ENCODE results near the gene TPP1.

Gene TPP1

DNA sequence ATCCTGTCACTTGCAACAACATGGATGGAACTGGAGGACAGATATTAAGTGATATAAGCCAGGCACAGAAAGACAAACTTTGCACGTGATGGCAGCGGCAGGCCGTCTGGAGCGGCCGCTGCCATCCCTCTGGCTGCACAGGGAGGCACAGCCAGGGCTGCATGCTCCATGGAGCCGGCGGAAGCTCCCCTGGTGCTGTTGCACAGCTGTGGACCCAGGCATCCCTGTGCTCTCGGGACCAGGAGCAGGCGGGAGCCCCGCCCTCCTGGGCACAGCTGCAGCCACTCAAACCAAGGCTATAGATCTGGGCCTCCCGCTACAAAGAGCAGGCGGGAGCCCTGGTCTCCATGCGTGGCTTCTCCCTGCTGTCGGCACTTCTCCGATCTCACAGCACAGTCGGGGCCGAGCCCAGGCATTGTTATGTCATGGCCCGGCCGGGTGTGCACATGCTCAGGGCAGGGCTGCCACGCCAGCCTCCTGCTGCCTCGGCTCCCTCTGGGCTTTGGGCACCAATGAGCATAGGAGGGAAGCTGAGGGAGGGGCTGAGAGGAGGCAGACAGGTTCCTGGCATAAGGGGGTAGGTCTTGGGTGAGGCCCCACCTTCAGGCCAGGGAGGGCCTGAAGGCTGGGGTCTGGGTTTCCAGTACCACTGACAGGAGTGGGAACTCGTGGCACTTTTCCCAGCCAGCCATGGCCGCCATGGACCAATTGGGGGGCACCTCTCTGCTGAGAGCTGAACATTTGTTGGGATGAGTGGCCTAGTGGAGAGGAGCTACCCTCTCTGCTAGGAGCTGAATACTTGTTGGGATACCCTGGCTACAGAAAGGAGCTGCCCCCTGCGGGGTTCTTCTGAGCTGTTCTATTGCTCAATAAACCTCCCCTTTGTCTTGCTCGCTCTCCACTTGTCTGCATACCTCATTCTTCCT is 32.5 kb downstream of the TPP1 start:
- DNase-seq = no peak

DNA sequence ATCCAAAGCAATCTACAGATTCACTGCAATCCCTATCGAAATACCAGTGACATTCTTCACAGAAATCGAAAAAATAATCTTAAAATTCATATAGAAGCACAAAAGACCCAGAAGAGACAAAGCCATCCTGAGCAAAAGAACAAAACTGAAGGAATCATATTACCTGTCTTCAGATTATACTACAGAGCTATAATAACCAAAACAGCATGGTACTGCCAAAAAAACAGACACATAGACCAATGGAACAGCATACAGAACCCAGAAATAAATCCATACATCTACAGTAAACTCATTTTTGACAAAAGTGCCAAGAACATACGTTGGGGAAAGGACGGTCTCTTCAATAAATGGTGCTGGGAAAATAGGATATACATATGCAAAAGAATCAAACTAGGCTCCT is 34.7 kb downstream of the TPP1 start:
- no peak for DNase-seq

DNA sequence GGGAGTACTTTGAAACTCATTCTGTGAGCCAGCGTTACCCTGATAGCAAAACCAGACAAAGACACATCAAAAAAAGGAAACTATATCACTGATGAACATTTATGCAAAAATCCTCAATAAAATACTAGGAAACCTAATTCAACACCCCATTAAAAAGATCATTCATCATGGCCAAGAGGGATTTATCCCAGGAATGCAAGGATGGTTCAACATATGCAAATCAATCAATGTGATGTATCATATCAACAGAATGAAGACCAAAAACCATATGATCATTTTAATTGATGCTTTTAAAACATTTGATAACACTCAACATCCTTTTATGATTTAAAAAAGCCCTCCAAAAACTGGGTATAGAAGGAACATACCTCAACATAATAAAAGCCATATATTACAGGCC is 35.6 kb downstream of the TPP1 start:
- no peak for DNase-seq

- no peak for DNase-seq
Observed at GRCh38 chr11:6579681-6580080, 39.5 kb downstream of the TPP1 start.

DNA sequence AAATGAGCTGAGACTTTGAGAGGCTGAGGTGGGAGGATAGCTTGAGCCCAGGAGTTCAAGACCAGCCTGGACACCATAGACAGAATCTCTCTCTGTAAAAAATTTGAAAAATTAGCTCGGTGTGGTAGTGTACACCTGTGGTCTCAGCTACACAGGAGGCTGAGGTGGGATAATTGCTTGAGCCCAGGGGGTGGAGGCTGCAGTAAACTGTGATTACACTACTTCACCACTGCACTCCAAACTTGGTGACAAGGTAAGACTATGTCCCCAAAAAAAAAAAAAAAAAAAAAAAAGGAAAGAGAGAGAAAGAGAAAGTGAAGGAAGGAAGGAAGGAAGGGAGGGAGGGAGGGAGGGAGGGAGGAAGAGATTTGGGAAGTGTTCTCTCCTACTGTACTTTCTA is 41.1 kb downstream of the TPP1 start:
- DNase-seq = no peak

DNA sequence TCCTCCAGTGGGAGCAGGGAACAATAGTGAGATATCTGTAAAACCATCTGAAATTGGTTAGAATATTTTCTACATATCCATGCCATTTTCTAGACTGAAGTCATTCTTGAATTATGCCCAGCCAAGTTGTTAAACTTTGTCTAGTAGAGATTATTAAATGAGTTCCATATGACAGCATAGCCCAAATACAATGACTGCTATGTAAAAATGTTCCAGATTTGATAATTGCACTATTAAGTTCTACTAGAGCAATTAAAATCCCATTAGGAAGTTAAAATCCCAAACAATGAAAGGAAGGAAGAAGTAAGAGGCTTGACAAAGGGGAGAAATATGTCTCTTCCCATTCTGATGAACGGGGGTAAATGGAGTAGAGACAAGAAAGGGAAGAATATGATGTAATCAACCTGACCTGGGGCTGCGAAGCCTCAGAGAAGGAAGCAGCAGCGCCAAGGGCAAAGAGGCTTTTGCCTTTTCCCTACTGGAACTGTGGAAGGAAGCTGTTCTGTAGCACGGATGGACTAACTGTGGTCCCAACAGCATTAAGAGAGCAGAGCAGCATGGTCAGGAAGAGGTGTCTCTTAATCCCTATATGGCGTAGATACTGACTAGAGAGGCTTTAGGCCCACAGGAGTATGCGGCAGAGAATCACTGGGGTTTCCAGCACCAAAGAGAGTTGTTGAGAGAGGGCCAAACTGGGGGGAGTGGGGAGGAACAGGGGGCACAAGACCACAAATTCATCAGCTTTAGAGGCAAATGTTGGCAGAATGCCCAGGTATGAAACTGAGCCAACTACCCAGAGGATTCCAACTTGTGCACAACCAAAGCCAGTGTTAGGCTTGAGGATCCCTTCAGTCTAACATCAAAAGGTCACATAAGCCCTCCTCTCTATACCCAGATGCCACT is 42.5 kb downstream of the TPP1 start:
- peak; percentile 59 for DNase-seq

- no peak for DNase-seq
Observed at GRCh38 chr11:6574816-6575715, 44.2 kb downstream of the TPP1 start.

DNA sequence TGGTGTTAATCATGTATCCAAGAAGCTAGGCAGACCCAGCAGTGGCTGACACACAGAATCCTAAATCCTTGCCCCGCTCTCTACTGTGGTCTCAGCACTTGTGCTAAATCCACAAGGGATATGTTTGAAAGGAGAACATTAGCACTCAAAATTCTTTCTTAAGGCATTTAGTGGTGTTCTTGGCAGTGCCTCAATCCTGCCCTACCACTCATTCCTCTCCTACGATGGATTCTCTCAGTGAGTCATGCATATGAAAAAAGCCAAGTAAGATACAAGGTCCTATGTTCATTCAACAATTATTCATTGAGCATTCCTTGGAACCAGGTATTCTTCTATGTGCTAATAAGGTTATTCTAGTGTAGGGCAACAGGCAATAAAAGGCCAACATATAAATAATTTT is 47.0 kb downstream of the TPP1 start:
- DNase-seq = no peak

DNA sequence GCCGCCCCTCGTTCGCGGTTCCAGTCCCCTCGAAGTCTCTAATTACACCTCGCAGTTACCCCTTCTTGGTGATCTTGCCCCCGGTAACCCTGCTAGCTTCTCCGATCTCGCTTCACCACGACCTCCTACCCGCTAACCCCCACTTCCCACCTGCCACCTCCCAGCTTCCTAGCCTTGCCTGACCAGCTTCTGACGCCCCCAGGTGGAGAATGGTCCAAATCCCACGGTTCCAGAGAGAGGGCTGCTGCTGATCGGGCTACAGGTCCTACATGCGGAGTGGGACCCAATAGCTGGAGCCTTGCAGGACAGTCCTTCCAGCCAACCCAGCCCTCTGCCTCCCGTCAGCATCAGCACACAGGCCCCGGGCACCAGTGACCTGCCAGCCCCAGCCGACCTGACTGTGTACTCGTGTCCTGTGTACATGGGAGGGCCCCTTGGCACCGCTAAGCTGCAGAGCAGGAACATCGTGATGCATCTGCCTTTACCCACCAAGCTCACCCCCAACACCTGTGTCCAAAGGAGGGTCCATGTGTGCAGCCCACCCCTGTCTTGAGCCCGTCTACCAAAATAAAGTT is 47.7 kb downstream of the TPP1 start:
- no peak for DNase-seq

DNA sequence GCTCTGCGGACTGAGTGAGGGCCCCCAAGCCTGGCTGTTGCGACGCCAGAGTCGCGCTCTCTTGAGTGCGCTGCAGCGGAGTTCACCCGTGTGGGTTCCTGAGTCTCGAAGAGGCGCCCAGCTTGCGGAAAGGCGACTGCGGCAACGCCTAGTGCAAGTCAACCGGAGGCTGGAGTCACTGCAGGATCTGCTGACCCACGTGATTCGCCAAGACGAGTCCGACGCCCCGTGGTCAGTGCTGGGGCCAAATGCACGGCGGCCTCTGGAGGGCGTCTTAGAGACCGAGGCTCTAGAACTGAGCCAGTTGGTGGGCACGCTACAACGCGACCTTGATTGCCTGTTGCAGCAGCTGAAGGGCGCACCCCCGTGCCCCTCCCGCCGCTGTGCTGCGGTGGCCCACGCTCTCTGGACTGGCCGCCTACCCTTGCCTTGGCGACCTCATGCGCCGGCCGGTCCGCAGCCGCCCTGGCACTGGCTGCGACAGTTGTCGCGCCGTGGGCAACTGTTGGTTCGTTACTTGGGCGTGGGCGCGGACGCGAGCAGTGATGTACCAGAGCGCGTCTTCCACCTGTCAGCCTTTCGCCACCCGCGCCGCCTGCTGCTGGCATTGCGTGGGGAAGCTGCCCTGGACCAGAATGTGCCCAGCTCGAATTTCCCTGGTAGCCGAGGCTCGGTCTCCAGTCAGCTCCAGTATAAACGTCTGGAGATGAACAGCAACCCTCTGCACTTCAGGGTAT is 48.4 kb downstream of the TPP1 start:
- DNase-seq = no peak

GRCh38 chr11:6569706-6570105 is 49.5 kb downstream of the TPP1 start:
- DNase-seq = no peak

DNA sequence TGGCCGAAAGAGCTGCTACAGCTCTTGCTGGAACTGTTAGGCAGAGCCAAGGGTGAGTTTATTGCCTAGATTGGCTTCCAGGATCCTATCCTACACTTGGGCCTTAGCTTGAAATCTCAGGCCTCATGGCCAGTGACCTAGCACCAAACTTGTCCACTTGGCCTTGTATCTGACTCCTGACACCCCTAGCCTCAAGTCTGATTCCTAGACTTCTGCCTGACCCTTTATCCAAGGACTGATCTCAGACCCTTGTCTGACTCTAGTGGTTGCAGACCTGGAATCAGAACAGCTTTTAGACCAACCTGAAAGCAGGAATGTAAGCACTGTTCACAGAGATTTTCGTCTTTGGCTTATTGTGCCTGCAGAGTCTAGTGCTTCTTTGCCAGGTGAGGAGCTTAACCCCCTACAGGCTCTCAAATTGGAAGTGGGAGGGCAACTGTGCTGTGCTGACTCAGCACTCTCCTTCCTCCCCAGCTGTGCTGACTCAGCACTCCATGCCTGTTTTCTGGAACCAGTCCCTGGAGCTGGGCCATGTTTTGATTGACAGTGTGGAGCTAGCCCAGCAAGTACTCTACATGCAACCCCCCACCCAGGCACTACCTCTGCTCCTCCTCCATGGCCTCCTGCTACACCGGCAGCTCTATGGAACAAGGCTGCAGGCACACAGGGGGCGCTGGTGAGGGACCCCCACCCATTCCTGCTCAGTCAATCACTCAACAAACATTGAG is 50.9 kb downstream of the TPP1 start:
- no peak for DNase-seq

DNA sequence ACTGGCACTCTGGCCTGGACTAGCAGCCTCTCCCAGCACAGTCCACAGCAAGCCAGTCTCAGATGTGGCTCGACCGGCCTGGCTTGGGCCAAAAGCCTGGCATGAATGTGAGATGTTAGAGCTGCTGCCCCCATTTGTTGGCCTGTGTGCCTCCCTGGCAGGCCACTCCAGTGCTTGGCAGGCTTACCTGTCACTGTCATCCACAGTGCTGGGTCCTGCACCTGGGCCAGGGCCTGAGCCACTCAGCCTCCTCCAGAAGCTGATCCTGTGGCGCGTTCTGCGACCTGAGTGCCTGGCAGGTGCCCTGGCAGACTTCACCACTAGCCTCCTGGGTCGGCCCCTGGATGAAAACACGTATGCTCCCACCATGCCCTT is 51.9 kb downstream of the TPP1 start:
- no peak for DNase-seq

DNA sequence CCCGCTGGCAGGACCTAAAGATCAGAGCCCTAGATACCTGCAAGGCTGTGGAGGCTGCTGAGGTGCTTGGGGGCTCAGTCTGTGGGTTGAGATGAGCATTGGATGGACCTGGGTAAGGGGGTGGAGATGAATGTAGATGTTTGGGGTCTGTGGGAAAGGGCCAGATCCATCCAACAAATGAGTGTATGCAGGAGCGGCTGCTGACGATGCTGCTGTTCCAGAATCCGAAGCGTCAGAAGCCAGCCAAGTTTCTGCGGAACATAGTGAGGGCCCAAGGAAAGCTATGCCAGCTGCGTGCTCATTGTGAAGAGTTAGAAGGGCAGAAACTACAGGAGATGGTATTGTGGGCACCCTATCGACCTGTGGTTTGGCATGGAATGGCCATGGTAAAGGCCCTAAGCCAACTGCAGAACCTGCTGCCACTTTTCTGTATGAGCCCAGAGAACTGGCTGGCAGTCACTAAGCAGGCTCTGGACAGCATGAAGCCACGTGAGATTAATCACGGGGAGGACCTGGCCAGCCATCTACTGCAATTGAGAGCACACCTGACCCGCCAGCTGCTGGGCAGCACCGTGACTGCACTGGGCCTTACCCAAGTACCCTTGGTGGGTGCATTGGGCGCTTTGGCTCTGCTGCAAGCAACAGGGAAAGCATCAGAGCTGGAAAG is 52.4 kb downstream of the TPP1 start:
- no peak for DNase-seq

DNA sequence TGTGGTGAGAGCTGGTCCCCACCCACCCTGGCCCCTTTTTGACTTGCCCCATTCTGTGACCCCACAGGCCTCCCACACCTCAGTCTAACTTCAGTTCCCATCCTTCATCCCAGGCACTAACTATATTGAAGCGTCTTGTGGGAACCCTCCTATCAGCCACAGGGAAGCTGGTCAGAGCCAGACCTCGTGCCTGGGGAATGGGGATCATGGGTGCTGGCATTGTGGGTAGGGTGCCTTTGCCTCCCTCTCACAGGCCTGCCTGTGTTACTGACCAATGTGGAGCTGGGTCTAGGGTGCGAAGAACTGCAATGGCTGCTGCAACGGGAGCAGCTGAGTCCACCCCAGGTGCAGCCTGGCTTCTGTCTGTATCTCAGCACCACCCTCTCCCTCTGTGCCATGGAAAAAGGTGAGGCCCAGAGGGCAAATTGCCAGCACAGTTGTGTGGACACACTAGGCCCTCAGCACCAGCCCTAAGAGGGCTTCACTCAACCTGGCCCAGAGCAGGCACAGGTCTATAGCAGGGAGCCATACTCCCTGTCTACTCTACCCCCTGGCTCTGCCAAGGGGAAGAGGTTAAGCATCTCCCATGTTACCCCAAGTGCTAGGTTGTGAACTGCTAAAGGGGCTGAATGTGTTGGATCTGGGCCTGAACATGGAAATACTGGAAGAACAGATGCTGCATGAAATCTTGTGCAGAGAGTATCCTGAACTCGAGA is 53.1 kb downstream of the TPP1 start:
- no peak for DNase-seq

GRCh38 chr11:6565325-6565724 is 53.9 kb downstream of the TPP1 start:
- no peak for DNase-seq

GRCh38 chr11:6563667-6564066 is 55.6 kb downstream of the TPP1 start:
- no peak for DNase-seq

DNA sequence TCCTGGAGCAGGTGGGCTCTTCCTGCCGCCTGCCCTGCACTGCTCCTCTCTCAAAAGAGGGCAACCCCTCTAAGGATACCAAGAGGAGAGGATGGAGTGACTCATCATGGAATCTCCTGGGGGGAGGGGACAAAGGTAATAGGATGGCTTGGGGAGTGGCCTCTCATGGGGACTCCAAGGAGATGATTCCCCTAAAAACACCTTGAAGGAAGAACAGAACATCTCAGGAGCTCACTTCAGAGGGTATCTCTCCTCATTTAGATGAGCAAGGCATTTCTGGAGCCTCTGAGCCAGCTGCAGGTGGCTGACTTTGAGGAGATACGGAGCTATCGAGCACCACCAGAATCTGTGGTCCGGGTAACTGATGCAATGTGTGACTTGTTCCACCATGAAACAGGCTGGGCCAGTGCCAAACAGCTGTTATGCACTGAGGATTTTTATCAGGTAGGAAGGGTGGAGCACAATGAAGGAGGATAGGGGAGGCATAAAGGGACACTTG is 56.1 kb downstream of the TPP1 start:
- no peak for DNase-seq
